H1 (cell line): ENCODE results near the gene TIMMDC1. TPM values are rescaled to one million over a fixed set of nuclear protein-coding genes. Genes with fewer than 3 reads are reported as not detected.

Experiments
- CTCF ChIA-PET: fragments of 300-600 bp; sonication (Branson Sonifier 250); formaldehyde crosslinking; loops from one replicate; lab custom pipeline; 2021; ENCODE audit not compliant: partially characterized antibody; lab: Charles Lee
- POLR2A ChIA-PET: fragments of 300-600 bp; sonication (Branson Sonifier 250); formaldehyde crosslinking; loops from one replicate; lab custom pipeline; 2021; ENCODE audit warnings: inconsistent platforms; ENCODE audit not compliant: partially characterized antibody; lab: Charles Lee
- DNase-seq, 2 experiments: peaks; one replicate each; pipeline versions ENCODE4 v3.0.0 to v3.0.0-alpha.2; 2010 to 2022; ENCODE audit warnings: low spot score in 2 of 2, low read depth in 1 of 2, mixed read lengths in 1 of 2
- FAIRE-seq: peaks from 2 replicates; lab custom pipeline; 2011; peaks lifted over from hg19 to GRCh38; lab: Jason Lieb, UNC
- H2AFZ ChIP-seq: 2 replicates; pipeline ENCODE4 v1.8.1; 2012; ENCODE audit warnings: low read length, inconsistent platforms
- H2AK5ac ChIP-seq: 2 replicates; pipeline ENCODE4 v1.6.1; 2013; ENCODE audit warnings: low read depth, low read length
- H2BK120ac ChIP-seq: replicated peaks from 2 replicates; pipeline ENCODE3; 2013; ENCODE audit warnings: low read depth, low read length, inconsistent platforms
- H2BK12ac ChIP-seq: 2 replicates; pipeline ENCODE4 v1.6.1; 2013; ENCODE audit warnings: low read depth, low read length
- H2BK15ac ChIP-seq: 2 replicates; pipeline ENCODE4 v1.6.1; 2013; ENCODE audit warnings: low read length
- H2BK20ac ChIP-seq: 2 replicates; pipeline ENCODE4 v1.6.1; 2013; ENCODE audit warnings: low read length
- H2BK5ac ChIP-seq: 2 replicates; pipeline ENCODE4 v1.6.1; 2013; ENCODE audit warnings: low read depth, low read length
- H3K14ac ChIP-seq: 2 replicates; pipeline ENCODE4 v1.6.1; 2013; ENCODE audit warnings: inconsistent platforms; ENCODE audit not compliant: insufficient read length
- H3K18ac ChIP-seq: 2 replicates; pipeline ENCODE4 v1.6.1; 2013; ENCODE audit warnings: low read length; ENCODE audit errors: extremely low read depth
- H3K23ac ChIP-seq: 2 replicates; pipeline ENCODE4 v1.6.1; 2013; ENCODE audit warnings: inconsistent platforms; ENCODE audit not compliant: insufficient read length
- H3K23me2 ChIP-seq: 2 replicates; pipeline ENCODE4 v1.6.1; 2013; ENCODE audit warnings: low read depth, low read length
- H3K27ac ChIP-seq: 2 replicates; pipeline ENCODE4 v1.6.1; 2011; ENCODE audit warnings: low read depth, low read length, inconsistent platforms
- H3K27me3 ChIP-seq, 4 experiments: replicated peaks in 1 of 4; 1 replicate in 1 of 4; 2 replicates in 3 of 4; pipeline versions ENCODE4 v1.6.1 to v1.8.1; 2011 to 2013; ENCODE audit warnings: low read length in 3 of 4, mild to moderate bottlenecking in 3 of 4, inconsistent platforms in 2 of 4, mixed read lengths in 2 of 4, moderate library complexity in 1 of 4; ENCODE audit not compliant: control insufficient read depth in 3 of 4, insufficient read depth in 3 of 4; ENCODE audit errors: extremely low read depth in 1 of 4
- H3K36me3 ChIP-seq, 4 experiments: 2 replicates each; pipeline versions ENCODE4 v1.6.1 to v1.8.1; 2011 to 2013; ENCODE audit warnings: mild to moderate bottlenecking in 4 of 4, low read length in 3 of 4, moderate library complexity in 2 of 4, control low read depth in 1 of 4, inconsistent platforms in 1 of 4; ENCODE audit not compliant: insufficient read depth in 4 of 4, control insufficient read depth in 2 of 4
- H3K4ac ChIP-seq: replicated peaks from 2 replicates; pipeline ENCODE3; 2013; ENCODE audit warnings: low read length, low read depth, mixed read lengths, inconsistent platforms; ENCODE audit not compliant: insufficient read length
- H3K4me1 ChIP-seq, 4 experiments: replicated peaks in 1 of 4; 1 replicate in 1 of 4; 2 replicates in 3 of 4; pipeline versions ENCODE4 v1.6.1 to v1.8.1; 2011 to 2013; ENCODE audit warnings: low read length in 3 of 4, inconsistent platforms in 2 of 4, mixed read lengths in 1 of 4; ENCODE audit not compliant: insufficient read depth in 4 of 4, control insufficient read depth in 3 of 4
- H3K4me2 ChIP-seq, 2 experiments: 2 replicates each; pipeline versions ENCODE4 v1.6.1 to v1.8.1; 2011 to 2013; ENCODE audit warnings: low read depth in 2 of 2, low read length in 2 of 2, control low read depth in 1 of 2, inconsistent platforms in 1 of 2, mild to moderate bottlenecking in 1 of 2; ENCODE audit not compliant: insufficient read depth in 1 of 2
- H3K4me3 ChIP-seq, 4 experiments: fragments of 200-600, 300-600 bp in 1 of 4; sonication (generic), shearing (Covaris generic), sonication (Bioruptor Twin) in 1 of 4; 2 replicates each; pipeline versions ENCODE4 v1.5.1 to v1.8.1; 2011 to 2016; ENCODE audit warnings: low read length in 4 of 4, low read depth in 3 of 4, control low read depth in 2 of 4, inconsistent platforms in 2 of 4, mild to moderate bottlenecking in 2 of 4, mixed read lengths in 1 of 4, moderate library complexity in 1 of 4; ENCODE audit not compliant: insufficient read depth in 2 of 4; ENCODE audit errors: extremely low read depth in 1 of 4
- H3K56ac ChIP-seq: replicated peaks from 2 replicates; pipeline ENCODE3; 2013; ENCODE audit warnings: low read depth, mild to moderate bottlenecking, mixed read lengths, low read length, inconsistent platforms; ENCODE audit not compliant: insufficient read length
- H3K79me1 ChIP-seq: 2 replicates; pipeline ENCODE4 v1.6.1; 2013; ENCODE audit warnings: low read depth, low read length, control low read depth
- H3K79me2 ChIP-seq, 2 experiments: 2 replicates each; pipeline versions ENCODE4 v1.6.1 to v1.8.1; 2012 to 2013; ENCODE audit warnings: low read length in 2 of 2, mild to moderate bottlenecking in 2 of 2, inconsistent platforms in 1 of 2; ENCODE audit not compliant: insufficient read depth in 2 of 2, control insufficient read depth in 1 of 2
- H3K9ac ChIP-seq, 4 experiments: replicated peaks in 1 of 4; 1 replicate in 1 of 4; 2 replicates in 3 of 4; pipeline versions ENCODE4 v1.6.1 to v1.8.1; 2011 to 2013; ENCODE audit warnings: low read depth in 3 of 4, low read length in 3 of 4, control low read depth in 2 of 4, mild to moderate bottlenecking in 2 of 4, moderate library complexity in 2 of 4, inconsistent platforms in 1 of 4; ENCODE audit errors: extremely low read depth in 1 of 4
- H3K9me3 ChIP-seq, 2 experiments: 2 replicates each; pipeline versions ENCODE4 v1.6.1 to v1.8.1; 2012 to 2013; ENCODE audit warnings: mild to moderate bottlenecking in 2 of 2, moderate library complexity in 2 of 2, control low read depth in 1 of 2, inconsistent platforms in 1 of 2, low read depth in 1 of 2, low read length in 1 of 2, mixed read lengths in 1 of 2; ENCODE audit not compliant: insufficient read depth in 2 of 2
- H4K20me1 ChIP-seq, 2 experiments: replicated peaks in 1 of 2; 2 replicates each; pipeline versions ENCODE3 to v1.8.1; 2011 to 2013; ENCODE audit warnings: inconsistent platforms in 2 of 2, low read length in 2 of 2, mild to moderate bottlenecking in 1 of 2; ENCODE audit not compliant: insufficient read depth in 2 of 2, control insufficient read depth in 1 of 2
- H4K5ac ChIP-seq: 2 replicates; pipeline ENCODE4 v1.6.1; 2013; ENCODE audit warnings: low read length, low read depth, mixed read lengths, inconsistent platforms; ENCODE audit not compliant: insufficient read length
- H4K8ac ChIP-seq: 2 replicates; pipeline ENCODE4 v1.8.0; 2013; ENCODE audit warnings: mild to moderate bottlenecking, moderate library complexity, low read length, inconsistent platforms; ENCODE audit not compliant: insufficient read depth; ENCODE audit errors: extremely low read depth
- H4K91ac ChIP-seq: replicated peaks from 2 replicates; pipeline ENCODE3; 2013; ENCODE audit warnings: low read length, mixed read lengths, inconsistent platforms; ENCODE audit not compliant: insufficient read length
- ASH2L ChIP-seq: fragments of 200-600, 300-600 bp; sonication (generic); IDR thresholded peaks from one replicate; pipeline ENCODE4 v1.7.1; 2017; ENCODE audit warnings: low read length
- ATF2 ChIP-seq: IDR thresholded peaks from 2 replicates; pipeline ENCODE4 v1.6.1; 2012; ENCODE audit warnings: low read length, inconsistent platforms
- CREB1 ChIP-seq: IDR thresholded peaks from 2 replicates; pipeline ENCODE4 v1.6.1; 2012; ENCODE audit warnings: inconsistent platforms
- GABPA ChIP-seq: IDR thresholded peaks from 2 replicates; pipeline ENCODE4 v1.6.1; 2011; ENCODE audit warnings: mild to moderate bottlenecking, low read length, moderate library complexity, borderline replicate concordance; ENCODE audit not compliant: insufficient read depth
- NRF1 ChIP-seq: IDR thresholded peaks from 2 replicates; pipeline ENCODE4 v1.6.1; 2011; ENCODE audit warnings: mild to moderate bottlenecking, low read depth, low read length, improper control_type of control experiment
- PHF8 ChIP-seq: fragments of 200-600 bp; sonication (generic); conservative IDR thresholded peaks from 2 replicates; pipeline ENCODE4 v1.7.1; 2012; ENCODE audit warnings: low read depth, mild to moderate bottlenecking, inconsistent platforms, low read length, moderate library complexity
- SRF ChIP-seq: IDR thresholded peaks from 2 replicates; pipeline ENCODE4 v1.6.1; 2011; ENCODE audit warnings: mild to moderate bottlenecking, low read depth, low read length, moderate library complexity
- WGBS, 2 experiments: shearing (Covaris generic) in 1 of 2; methylation state at CpG; one replicate each; pipeline versions ENCODE4 v1.1.6 to v1.1.7; 2013 to 2015; ENCODE audit warnings: low lambda C conversion rate in 2 of 2, mixed read lengths in 2 of 2, inconsistent platforms in 1 of 2, low coverage in 1 of 2, missing lambda C conversion rate in 1 of 2; ENCODE audit not compliant: insufficient replicate concordance in 2 of 2, insufficient coverage in 1 of 2, insufficient read length in 1 of 2; ENCODE audit errors: extremely low coverage in 1 of 2, missing lambda C conversion rate in 1 of 2; 5-methylcytosine and 5-hydroxymethylcytosine counted together
- polyA plus RNA-seq, 7 experiments: library from polyadenylated mRNA; depleted of rRNA in 3 of 7; stranded (reverse) in 5 of 7; unstranded in 2 of 7; fragments of >200 nt in 5 of 7; fragments of 200-250 nt in 2 of 7; gene quantifications; 1 replicate in 5 of 7; 2 replicates in 1 of 7; 4 replicates in 1 of 7; pipeline versions ENCODE4 v1.2.1 to v1.2.3, GENCODE V29; 2011 to 2013; ENCODE audit warnings: missing spikeins in 2 of 7, mixed read lengths in 2 of 7
- total RNA-seq: library from RNA; stranded (reverse); fragmentation: NEBNext Ultra II Directional; extraction: Animal tissue kit (Norgen Biotek cat#: 25700); gene quantifications from 2 replicates; pipeline ENCODE4 v1.2.1, GENCODE V29; 2021

Gene TIMMDC1
- total and polyA plus RNA-seq, 2 of the 8 experiments (the other 6 are each of a cell fraction or from before 2014, with no cell fraction given) = 80.7 to 128 TPM

DNA sequence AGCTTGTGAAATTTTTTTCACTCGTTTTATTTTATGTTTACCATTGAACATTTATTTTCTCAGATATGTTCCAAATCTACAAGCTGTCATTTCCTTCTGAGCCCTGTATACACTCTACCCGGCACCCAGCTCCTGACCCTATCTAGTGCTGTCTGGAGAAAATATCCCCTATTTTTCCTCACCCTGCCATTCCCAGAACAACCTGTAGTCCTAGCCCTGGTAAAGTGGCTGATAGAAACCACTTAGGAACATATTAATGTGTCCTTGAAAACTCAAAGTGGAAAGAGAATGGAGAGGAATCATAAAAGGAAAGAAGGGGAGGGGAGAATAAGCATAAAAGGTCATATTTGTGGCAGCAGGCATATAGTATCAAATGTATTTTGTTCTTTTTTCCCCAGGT, 8.2 kb upstream of the TIMMDC1 start:
- Histone ChIP-seq H4K91ac (no peak overlapping the region), H2BK12ac (no peak overlapping the region), H2BK5ac (no peak overlapping the region), H3K27ac (no peak overlapping the region), H3K18ac (no peak overlapping the region), H2BK15ac (no peak overlapping the region), H3K4ac (no peak overlapping the region), H3K9ac (no peak overlapping the region), H4K5ac (no peak overlapping the region), H3K56ac (no peak overlapping the region), H3K27me3 (peaks cover 0 to 1% (median 0%) of the 10 kb centered on the region in 4 experiments; a peak in 1 of 7 replicates), H3K9me3 (no peaks in the 10 kb centered on the region), H3K4me1 (no peaks in the 10 kb centered on the region), H3K79me1 (no peaks in the 10 kb centered on the region), H3K23me2 (no peaks in the 10 kb centered on the region), H2AK5ac (no peak overlapping the region), H3K79me2 (no peaks in the 10 kb centered on the region), H3K14ac (no peak overlapping the region), H2BK20ac (no peak overlapping the region), H3K4me2 (no peak overlapping the region), H4K8ac (no peak overlapping the region), H3K23ac (no peak overlapping the region), H2AFZ (no peak overlapping the region), H3K4me3 (no peak overlapping the region), H3K36me3 (peaks cover 0 to 30% (median 17%) of the 10 kb centered on the region in 4 experiments; a peak in 7 of 8 replicates), H2BK120ac (no peak overlapping the region), H4K20me1 (no peaks in the 10 kb centered on the region)
- WGBS, 2 experiments = 79% methylated on average over 2 of the region's 2 CpGs; no CpG with 5 or more reads in 1 of the 2 experiments
- DNase-seq = no peak
- TF ChIP-seq PHF8 (no peak), GABPA (no peak), ATF2 (no peak), NRF1 (no peak), CREB1 (no peak), SRF (no peak), ASH2L (no peak)
- POLR2A ChIA-PET = interaction anchor here (3.7 kb wide), 1 partner anchor 9 kb away, joined by 18 read pairs; the partner anchor contains the start of gene TIMMDC1
- CTCF ChIA-PET = interaction anchor here (1.2 to 2.5 kb wide), 7 partner anchors 8 to 200 kb away, joined by 3 to 6 read pairs (median 4); partner anchors contain the start of genes COX17, POGLUT1 and TIMMDC1
- no peak for FAIRE-seq
